ENCODE measurements around the gene KIF21B.

- TF ChIP-seq POLR2A (IDR thresholded peaks at IDR 0.05; ENCODE audit: low read depth, low read length) (no peak), TAF1 (IDR thresholded peaks at IDR 0.05; ENCODE audit: borderline replicate concordance, low read depth, low read length) (no peak)
Measured at GRCh38 chr1:200981278-200981677, 42.2 kb downstream of the KIF21B start.
